Ovary (tissue), 3 donors: ENCODE data around the gene CLTB.

Source experiments
- CTCF ChIP-seq, 3 donors: fragments of 450-650 bp in 2 of 3; fragments of 200-600 bp in 1 of 3; IDR thresholded peaks; one replicate each; pipeline versions ENCODE4 v1.5.1 to v1.8.0; 2016 to 2022; ENCODE audit warnings: antibody characterized with exemption in 3 of 3, mild to moderate bottlenecking in 1 of 3
- EP300 ChIP-seq: sonication (generic); formaldehyde crosslinking; IDR thresholded peaks from one replicate; pipeline ENCODE4 v1.6.1; 2017; ENCODE audit warnings: antibody characterized with exemption
- POLR2A ChIP-seq: fragments of 450-650 bp; IDR thresholded peaks from one replicate; pipeline ENCODE4 v1.6.1; 2017; ENCODE audit warnings: antibody characterized with exemption, mild to moderate bottlenecking, moderate library complexity
- donor health status: DM: no; HTN: no; CAD: no.

- TF ChIP-seq POLR2A (no peak), CTCF (IDR thresholded peaks at IDR 0.05) (no peak), EP300 (no peak)
Observed at GRCh38 chr5:176352116-176352878, 64.0 kb downstream of the CLTB start.
